Activated CD4-positive, alpha-beta T cell treated with anti-CD3 and anti-CD28 coated beads for 24 hours (primary cell): ENCODE data around the gene NECTIN2.
"Not testable (repeated sequence)": the region's sequence is repeated elsewhere in the genome, so short reads cannot be mapped to it uniquely, and the experiment has no call there.

Experiments
- DNase-seq, 2 donors: peaks; one replicate each; pipeline ENCODE4 v3.0.0-alpha.2; 2020; ENCODE audit warnings: low read depth in 2 of 2

The NECTIN2 gene

GRCh38 chr19:44851427-44851826, 5.3 kb downstream of the NECTIN2 start:
- no peak for DNase-seq

- DNase-seq: no peak
Measured at GRCh38 chr19:44855606-44856005, 9.5 kb downstream of the NECTIN2 start.

- no peak for DNase-seq
Measured at GRCh38 chr19:44856421-44857083, 10.5 kb downstream of the NECTIN2 start.

GRCh38 chr19:44857837-44858236, 11.7 kb downstream of the NECTIN2 start:
- no peak for DNase-seq

- DNase-seq: not testable (repeated sequence)
Measured at GRCh38 chr19:44861576-44861975, 15.5 kb downstream of the NECTIN2 start.

- no peak for DNase-seq
Measured at GRCh38 chr19:44863990-44864389, 17.9 kb downstream of the NECTIN2 start.

- DNase-seq: no peak
Measured at GRCh38 chr19:44865196-44865767, 19.2 kb downstream of the NECTIN2 start.

- no peak for DNase-seq
Measured at GRCh38 chr19:44866664-44867063, 20.6 kb downstream of the NECTIN2 start.

- DNase-seq: no peak
Measured at GRCh38 chr19:44867578-44867977, 21.5 kb downstream of the NECTIN2 start.

GRCh38 chr19:44869733-44870470, 23.8 kb downstream of the NECTIN2 start:
- DNase-seq: no peak

- DNase-seq: no peak
Measured at GRCh38 chr19:44871809-44872208, 25.7 kb downstream of the NECTIN2 start.

- no peak for DNase-seq
Measured at GRCh38 chr19:44872661-44873060, 26.6 kb downstream of the NECTIN2 start.

GRCh38 chr19:44874317-44874716, 28.2 kb downstream of the NECTIN2 start:
- no peak for DNase-seq

GRCh38 chr19:44875666-44876451, 29.8 kb downstream of the NECTIN2 start:
- DNase-seq: no peak

- DNase-seq: no peak
Measured at GRCh38 chr19:44876930-44877535, 30.9 kb downstream of the NECTIN2 start.

- no peak for DNase-seq
Measured at GRCh38 chr19:44878120-44878865, 32.2 kb downstream of the NECTIN2 start.

- DNase-seq: no peak
Measured at GRCh38 chr19:44879309-44880065, 33.4 kb downstream of the NECTIN2 start.

- DNase-seq: no peak
Measured at GRCh38 chr19:44882063-44882462, 36.0 kb downstream of the NECTIN2 start.

- DNase-seq: not testable (repeated sequence)
Measured at GRCh38 chr19:44882619-44883397, 36.7 kb downstream of the NECTIN2 start.

- no peak for DNase-seq
Measured at GRCh38 chr19:44883922-44884321, 37.8 kb downstream of the NECTIN2 start.
